GM18519 (cell line): ENCODE data around the gene SLIT3.

Experiments used
- ATAC-seq: cut with Tn5 transposase; IDR thresholded peaks from one replicate; pipeline ENCODE4 v1.9.1; 2021; ENCODE audit warnings: mild to moderate bottlenecking, moderate library complexity; ENCODE audit not compliant: unreplicated experiment, low FRiP score

The SLIT3 gene

GRCh38 chr5:169181814-169182213 lies 119.1 kb downstream of the SLIT3 start:
- no peak for ATAC-seq

DNA sequence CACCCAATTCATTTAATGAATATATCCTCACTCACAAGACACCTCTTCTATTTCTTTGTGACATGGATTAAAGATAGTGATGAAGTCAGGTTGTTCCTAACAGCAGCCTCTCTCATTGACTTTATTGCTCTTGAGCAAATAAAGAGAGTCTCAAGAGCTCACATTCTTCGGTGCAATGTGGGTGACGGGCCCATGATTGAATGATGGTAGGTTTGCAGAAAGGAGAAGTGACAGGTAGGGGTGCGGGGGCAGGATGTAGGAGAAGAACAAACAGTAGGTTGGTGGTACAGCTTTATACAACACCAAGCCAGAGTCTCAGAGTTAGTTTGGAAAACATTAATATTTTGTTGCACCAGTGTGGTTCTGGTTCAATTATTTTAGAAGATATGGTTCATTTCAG lies 122.2 kb downstream of the SLIT3 start:
- no peak for ATAC-seq

DNA sequence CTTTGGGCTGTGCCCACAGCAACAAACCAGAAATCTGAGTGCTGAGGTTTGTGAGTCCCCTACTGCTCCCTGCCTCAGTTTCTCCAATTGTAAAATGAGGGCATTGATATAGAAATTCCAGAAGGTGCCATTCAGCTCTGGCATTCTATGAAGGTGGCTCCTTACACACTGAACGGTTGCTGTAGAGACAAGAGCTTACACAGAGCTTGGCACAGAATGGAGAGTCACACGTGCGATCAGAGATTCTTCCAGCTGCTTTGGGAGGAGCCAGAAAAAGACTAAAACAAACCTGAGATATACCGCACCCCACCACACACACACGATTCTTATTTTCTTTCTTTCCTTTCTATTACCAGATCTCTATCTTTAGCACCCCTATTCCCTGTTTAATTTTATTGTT lies 122.7 kb downstream of the SLIT3 start:
- no peak for ATAC-seq

DNA sequence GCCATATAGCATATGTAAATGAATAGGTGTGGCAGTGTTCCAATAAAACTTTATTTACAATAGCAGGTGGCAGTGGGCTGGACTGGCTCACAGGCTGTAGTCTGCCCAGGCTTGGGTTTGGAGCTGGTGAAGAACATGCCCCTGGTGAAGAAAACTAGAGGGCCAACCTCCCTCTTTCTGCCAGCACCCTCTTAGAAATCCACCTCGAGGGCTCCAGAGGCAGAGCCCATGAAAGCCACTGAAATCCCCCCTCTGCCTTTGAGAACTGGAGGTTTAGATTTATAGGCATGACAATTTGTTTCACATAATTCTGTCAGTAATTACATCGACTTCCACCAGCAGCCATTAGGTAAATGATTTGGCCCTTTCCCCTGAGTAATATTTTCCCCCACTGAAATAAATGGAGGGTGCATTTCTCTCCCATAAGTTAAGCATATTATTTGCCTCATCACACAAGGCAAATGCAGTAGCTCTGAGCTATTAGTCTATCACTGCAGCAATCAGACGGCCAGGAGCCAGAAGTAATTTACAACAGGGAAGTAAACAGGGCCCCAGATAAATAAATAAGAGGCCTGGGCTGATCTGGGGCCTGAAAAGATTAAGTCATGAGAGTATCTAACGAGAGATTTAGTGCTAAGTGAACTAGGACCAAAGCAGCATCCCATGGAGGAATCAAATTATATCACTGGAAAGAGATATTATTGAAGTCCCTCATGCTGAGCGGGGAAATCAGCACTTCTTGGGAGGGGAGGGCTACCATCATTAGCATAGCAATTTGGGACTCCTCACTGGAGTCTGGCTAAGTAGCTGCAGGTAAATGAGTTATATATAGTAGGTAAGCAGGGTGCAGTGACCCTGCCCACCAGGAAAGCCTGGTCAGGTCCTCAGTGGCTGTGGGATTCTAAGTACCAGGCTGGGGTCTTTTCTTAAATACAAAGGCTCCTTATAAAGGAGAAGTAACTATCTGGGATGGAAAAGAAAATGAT lies 123.9 kb downstream of the SLIT3 start:
- ATAC-seq, result no peak

- no peak for ATAC-seq
These were observed 125.2 kb downstream of the SLIT3 start for GRCh38 chr5:169175733-169176132.

DNA sequence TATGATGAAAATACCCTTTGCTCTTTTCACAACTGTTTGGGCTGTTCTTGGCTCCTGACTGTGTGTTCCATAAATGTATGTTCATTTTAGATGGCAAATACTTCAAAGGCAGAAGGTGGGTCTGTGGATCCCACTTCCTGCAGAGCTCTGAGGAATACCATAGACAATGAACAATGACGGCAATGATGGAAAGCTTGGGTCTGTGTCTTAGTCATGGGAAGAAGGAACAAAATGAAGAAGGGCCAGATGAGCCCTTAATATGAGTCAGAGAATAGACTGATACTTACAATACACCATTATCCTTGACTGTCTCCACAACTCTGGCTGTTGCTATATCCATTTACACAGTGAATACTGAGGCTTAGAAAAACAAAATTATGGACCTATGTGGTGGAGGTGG lies 126.0 kb downstream of the SLIT3 start:
- ATAC-seq, result no peak

DNA sequence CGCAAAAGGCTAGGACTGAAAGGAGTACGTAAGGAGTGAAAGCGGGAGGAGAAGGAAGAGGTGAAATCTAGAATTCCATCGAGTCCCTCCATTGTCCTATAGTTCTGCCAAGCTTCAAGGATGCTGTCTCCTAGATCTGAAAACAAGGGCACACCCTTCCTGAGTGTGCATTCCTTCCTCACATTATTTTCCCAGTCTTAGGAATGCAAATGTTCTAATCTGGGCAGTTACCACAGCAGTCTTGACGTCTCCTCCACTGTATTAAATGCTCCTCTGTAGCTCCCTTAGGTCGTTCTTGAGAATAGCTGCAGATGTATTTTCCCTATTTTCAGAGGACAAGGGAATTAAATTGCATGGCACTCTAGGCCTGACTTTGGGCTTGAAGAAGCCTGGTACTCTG lies 127.6 kb downstream of the SLIT3 start:
- ATAC-seq, result no peak

GRCh38 chr5:169171515-169171914 lies 129.4 kb downstream of the SLIT3 start:
- ATAC-seq, result no peak

DNA sequence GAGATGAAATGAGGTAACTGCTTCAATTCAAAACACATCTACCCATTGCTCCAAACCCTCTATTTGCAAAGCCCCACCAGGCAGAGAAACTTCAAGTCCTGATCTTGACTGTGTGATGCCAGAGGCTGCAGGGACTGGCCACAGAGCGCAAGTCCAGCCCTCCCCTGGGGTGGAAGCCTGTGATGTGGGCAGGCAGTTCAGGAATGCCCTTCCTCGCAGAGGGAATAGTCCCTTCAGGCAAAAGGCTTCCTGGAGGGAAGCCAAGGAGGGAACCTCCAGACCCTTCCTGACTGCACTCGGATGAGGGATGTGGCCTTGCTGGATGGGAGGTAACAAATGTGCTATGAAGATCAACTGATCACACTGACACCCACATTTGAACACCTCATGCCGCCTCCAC lies 131.2 kb downstream of the SLIT3 start:
- no peak for ATAC-seq

- ATAC-seq, result no peak
These were observed 132.7 kb downstream of the SLIT3 start for GRCh38 chr5:169168280-169168679.

GRCh38 chr5:169166078-169166477 lies 134.9 kb downstream of the SLIT3 start:
- no peak for ATAC-seq

DNA sequence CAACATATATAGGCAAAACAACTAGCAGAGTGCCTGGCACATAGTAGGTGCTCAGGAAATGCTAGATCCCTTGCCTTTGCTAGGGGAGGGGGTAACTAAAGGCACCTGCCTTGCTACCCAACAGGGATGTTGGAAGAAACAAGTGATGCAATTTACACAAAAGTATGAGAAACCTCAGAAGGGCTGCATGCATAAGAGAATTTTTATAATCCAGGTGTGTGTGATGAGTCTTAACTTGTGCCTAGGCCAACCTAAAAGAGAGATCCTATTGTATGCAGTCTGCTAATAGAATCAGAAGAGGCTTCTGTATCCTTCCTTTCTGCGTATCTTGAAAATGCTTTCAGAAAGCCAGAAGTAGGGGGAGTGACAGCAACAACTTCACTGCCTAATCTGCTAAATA lies 135.9 kb downstream of the SLIT3 start:
- no peak for ATAC-seq

- ATAC-seq, result no peak
These were observed 136.4 kb downstream of the SLIT3 start for GRCh38 chr5:169164481-169164925.

DNA sequence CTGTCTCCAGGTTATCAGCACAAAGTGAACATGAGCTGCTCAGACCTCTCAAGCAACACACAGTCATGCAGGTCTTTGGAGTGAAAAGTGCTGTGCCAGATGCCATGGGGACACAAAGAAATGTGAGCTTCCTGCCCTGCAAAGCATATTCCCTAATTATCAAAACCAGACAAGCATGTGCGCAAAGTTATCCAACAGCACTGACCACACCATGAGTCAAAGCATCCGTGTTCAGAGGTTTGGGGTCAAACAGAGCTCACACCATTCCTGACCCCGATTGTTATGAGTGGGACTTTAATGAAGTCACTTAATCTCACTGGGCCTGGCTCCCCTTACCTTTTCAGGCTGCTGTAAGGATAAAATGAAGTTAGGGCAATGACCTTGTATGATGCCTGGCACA lies 138.5 kb downstream of the SLIT3 start:
- ATAC-seq, result no peak

DNA sequence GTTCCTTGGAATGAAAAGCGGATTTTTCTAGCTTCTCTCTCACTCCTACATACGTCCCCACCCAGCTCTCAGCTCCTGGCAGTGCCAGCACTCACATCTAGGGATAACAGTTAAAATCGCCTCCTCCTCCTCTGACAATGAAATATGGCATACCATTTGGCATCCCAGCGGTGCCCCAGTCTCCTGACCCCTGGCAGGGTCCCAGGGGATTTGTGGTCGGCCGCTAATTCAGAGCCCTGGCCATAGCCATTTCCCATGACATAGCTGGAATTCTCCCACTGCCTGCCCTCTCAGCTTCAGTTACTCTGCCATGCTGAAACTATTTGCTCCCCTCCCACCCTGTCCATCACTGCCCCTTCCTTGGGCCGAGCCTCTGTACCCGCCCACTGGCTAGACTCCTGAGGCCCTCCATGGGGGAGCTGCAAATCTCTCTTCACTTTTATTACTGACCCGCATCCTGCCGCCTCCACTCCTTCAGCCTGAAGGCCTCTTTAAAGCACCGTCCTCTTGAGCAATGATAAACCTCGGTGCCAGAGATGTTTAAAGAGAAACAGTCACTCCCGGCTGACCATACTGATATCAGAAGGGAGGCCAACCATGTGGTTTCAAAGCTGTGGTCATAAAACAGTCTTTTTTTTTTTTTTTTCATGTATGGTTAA lies 139.8 kb downstream of the SLIT3 start:
- ATAC-seq, result no peak

- no peak for ATAC-seq
These were observed 140.5 kb downstream of the SLIT3 start for GRCh38 chr5:169160405-169160901.

DNA sequence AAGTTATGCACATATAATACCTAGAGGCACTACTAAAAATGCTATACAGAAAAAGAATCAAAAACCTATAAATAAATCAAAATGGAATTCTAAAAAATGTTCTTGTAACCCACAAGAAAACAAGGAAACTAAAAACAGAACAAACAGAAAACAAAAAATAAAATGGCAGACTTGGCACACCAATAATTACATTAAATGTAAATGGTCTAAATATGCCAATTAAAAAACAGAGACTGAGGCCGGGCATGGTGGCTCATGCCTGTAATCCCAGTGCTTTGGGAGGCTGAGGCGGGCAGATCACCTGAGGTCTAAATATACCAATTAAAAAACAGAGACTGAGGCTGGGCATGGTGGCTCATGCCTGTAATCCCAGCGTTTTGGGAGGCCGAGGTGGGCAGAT lies 142.2 kb downstream of the SLIT3 start:
- no peak for ATAC-seq

DNA sequence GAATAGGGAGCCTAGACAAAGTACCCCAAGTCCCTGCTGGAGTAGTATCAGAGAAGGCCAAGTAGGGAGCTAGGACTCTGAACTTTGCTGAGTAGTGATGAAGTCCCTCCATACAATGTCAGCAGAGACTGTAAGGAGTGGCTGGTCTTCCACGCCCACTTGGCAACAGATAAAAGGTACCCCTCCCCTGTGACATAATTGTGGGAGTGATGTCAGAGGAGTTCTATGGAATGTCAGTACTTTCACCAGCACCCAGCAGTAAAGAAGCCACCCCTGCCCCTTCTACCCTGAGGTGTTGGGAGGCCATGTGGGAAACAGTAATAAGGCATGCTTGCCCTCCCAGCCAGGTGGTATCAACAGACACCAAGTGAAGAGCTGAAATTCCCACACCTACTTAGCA lies 143.9 kb downstream of the SLIT3 start:
- no peak for ATAC-seq

DNA sequence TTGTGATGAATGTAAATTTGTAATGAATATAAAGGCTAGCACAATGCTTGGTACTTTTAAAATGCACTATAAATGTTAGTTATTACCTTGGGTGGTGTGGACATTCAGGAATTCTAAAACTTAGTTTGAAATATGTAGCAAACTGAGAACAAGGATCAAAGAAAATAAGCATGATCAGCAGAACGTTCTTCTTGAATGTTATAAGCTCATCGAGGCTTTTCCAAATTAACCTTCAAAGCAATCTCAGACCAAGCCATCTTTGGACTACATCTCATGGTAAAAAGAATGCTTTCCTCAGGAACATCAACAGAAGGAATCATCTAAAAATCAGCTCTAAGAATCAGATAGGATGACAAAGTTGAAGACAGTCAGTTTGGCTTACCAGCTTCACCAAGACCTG lies 146.3 kb downstream of the SLIT3 start:
- no peak for ATAC-seq

- ATAC-seq, result no peak
These were observed 147.5 kb downstream of the SLIT3 start for GRCh38 chr5:169153405-169153804.

DNA sequence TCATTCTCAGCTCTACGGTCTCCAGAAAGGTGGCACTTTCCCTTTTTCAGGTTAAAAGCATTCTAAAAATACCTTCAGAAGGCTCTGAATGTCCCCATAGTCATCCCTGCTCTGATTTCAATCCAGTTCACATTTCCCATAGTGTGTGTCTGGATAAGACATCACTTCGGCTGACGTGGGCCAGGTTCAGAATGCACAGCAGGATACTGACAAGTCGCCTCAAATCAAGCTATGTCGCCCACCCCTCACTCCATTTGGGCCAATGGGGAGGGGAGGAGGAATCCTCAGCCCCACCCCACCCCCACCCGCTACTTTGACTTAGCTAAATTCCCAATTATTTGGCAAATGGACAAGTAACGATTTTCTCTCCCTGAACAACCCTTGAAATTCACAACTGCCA lies 148.0 kb downstream of the SLIT3 start:
- ATAC-seq, result no peak

DNA sequence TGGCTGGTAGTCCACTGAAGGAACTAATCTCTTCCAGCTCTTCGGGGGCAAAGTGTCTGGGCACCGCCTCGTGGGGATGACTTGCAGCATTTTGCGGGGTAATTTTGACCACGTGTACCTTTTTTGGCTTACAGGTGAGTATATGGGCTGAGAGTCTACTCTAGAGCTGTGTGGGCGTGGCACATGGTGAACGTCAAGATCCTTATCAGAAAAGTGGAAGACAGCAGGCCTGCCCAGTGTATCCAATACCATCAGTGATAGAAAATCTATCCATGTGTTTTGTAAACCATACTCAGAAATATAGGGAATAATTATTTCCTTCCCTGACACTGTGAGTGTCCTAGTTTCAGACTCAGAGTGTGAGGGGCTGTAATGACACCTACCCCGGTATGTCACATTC lies 148.5 kb downstream of the SLIT3 start:
- no peak for ATAC-seq
